HCT116 (cell line): ENCODE measurements around the gene PPP2R2D.

ENCODE experiments used
- CEBPB ChIP-seq: IDR thresholded peaks from 2 replicates; pipeline ENCODE4 v1.6.1; 2012; ENCODE audit warnings: low read depth
- EZH2 ChIP-seq: fragments of 200-600 bp; sonication (generic); IDR thresholded peaks from 2 replicates; pipeline ENCODE4 v1.6.1; 2017; ENCODE audit warnings: antibody characterized with exemption, mixed run types
- EZH2phosphoT487 ChIP-seq: fragments of 200-600 bp; IDR thresholded peaks from 2 replicates; pipeline ENCODE4 v1.6.1; 2018; ENCODE audit warnings: antibody characterized with exemption, borderline replicate concordance
- FOSL1 ChIP-seq: IDR thresholded peaks from 2 replicates; pipeline ENCODE4 v1.6.1; 2012; ENCODE audit warnings: low read depth
- MAX ChIP-seq: IDR thresholded peaks from 2 replicates; pipeline ENCODE4 v1.6.1; 2012
- POLR2A ChIP-seq: IDR thresholded peaks from 2 replicates; pipeline ENCODE4 v1.7.0; 2011; ENCODE audit warnings: borderline replicate concordance; ENCODE audit not compliant: insufficient read depth, insufficient read length; ENCODE audit errors: extremely low read depth
- POLR2AphosphoS5 ChIP-seq: IDR thresholded peaks from 2 replicates; pipeline ENCODE4 v1.6.1; 2011; ENCODE audit warnings: mild to moderate bottlenecking, low read depth, low read length, moderate library complexity
- SRF ChIP-seq: IDR thresholded peaks from 2 replicates; pipeline ENCODE4 v1.6.1; 2012; ENCODE audit warnings: low read depth
- TCF7L2 ChIP-seq: IDR thresholded peaks from 2 replicates; pipeline ENCODE4 v1.7.0; 2011; ENCODE audit warnings: borderline replicate concordance, inconsistent platforms; ENCODE audit not compliant: insufficient read depth, insufficient read length; ENCODE audit errors: extremely low read depth
- YY1 ChIP-seq: IDR thresholded peaks from 2 replicates; pipeline ENCODE4 v1.6.1; 2011; ENCODE audit warnings: low read length, low read depth, moderate library complexity, mild to moderate bottlenecking; ENCODE audit not compliant: insufficient replicate concordance; ENCODE audit errors: extremely low read depth
- ZBTB33 ChIP-seq: IDR thresholded peaks from 2 replicates; pipeline ENCODE4 v1.6.1; 2011; ENCODE audit warnings: mild to moderate bottlenecking, low read length, moderate library complexity; ENCODE audit not compliant: insufficient replicate concordance; ENCODE audit errors: extremely low read depth
- ZNF274 ChIP-seq: fragments of 200-500 bp; sonication (Bioruptor generic); IDR thresholded peaks from 2 replicates; pipeline ENCODE4 v1.6.1; 2014; ENCODE audit warnings: mild to moderate bottlenecking, low read depth, low read length, inconsistent platforms
- TF ChIP-seq, protein P1 (sequence below), 3 experiments: fragments of 200-600 bp in 1 of 3; sonication (generic) in 1 of 3; IDR thresholded peaks in 2 of 3; conservative IDR thresholded peaks in 1 of 3; 2 replicates each; pipeline ENCODE4 v1.5.1; 2012 to 2017; ENCODE audit warnings: low read depth in 2 of 3, low read length in 2 of 3, antibody characterized with exemption in 1 of 3, borderline replicate concordance in 1 of 3, control low read depth in 1 of 3, mild to moderate bottlenecking in 1 of 3, mixed read lengths in 1 of 3, mixed run types in 1 of 3, moderate library complexity in 1 of 3; ENCODE audit not compliant: insufficient read depth in 1 of 3
- TF ChIP-seq, protein P2 (sequence below): IDR thresholded peaks from 2 replicates; pipeline ENCODE4 v1.6.1; 2012; ENCODE audit warnings: low read depth

GRCh38 chr10:131979336-131979735, 78.5 kb downstream of the PPP2R2D start:
- TF ChIP-seq, protein P1, sequence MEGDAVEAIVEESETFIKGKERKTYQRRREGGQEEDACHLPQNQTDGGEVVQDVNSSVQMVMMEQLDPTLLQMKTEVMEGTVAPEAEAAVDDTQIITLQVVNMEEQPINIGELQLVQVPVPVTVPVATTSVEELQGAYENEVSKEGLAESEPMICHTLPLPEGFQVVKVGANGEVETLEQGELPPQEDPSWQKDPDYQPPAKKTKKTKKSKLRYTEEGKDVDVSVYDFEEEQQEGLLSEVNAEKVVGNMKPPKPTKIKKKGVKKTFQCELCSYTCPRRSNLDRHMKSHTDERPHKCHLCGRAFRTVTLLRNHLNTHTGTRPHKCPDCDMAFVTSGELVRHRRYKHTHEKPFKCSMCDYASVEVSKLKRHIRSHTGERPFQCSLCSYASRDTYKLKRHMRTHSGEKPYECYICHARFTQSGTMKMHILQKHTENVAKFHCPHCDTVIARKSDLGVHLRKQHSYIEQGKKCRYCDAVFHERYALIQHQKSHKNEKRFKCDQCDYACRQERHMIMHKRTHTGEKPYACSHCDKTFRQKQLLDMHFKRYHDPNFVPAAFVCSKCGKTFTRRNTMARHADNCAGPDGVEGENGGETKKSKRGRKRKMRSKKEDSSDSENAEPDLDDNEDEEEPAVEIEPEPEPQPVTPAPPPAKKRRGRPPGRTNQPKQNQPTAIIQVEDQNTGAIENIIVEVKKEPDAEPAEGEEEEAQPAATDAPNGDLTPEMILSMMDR (IDR thresholded peaks at IDR 0.05 in 2 of 3, conservative IDR thresholded peaks at IDR 0.05 in 1 of 3; ENCODE audit: borderline replicate concordance in 1 of 3, insufficient read depth in 1 of 3, low read depth in 2 of 3, low read length in 2 of 3) = no peak
- no peak for TF ChIP-seq ZBTB33
- no peak for TF ChIP-seq POLR2AphosphoS5
- TF ChIP-seq EZH2phosphoT487 = no peak
- TF ChIP-seq, protein P2, sequence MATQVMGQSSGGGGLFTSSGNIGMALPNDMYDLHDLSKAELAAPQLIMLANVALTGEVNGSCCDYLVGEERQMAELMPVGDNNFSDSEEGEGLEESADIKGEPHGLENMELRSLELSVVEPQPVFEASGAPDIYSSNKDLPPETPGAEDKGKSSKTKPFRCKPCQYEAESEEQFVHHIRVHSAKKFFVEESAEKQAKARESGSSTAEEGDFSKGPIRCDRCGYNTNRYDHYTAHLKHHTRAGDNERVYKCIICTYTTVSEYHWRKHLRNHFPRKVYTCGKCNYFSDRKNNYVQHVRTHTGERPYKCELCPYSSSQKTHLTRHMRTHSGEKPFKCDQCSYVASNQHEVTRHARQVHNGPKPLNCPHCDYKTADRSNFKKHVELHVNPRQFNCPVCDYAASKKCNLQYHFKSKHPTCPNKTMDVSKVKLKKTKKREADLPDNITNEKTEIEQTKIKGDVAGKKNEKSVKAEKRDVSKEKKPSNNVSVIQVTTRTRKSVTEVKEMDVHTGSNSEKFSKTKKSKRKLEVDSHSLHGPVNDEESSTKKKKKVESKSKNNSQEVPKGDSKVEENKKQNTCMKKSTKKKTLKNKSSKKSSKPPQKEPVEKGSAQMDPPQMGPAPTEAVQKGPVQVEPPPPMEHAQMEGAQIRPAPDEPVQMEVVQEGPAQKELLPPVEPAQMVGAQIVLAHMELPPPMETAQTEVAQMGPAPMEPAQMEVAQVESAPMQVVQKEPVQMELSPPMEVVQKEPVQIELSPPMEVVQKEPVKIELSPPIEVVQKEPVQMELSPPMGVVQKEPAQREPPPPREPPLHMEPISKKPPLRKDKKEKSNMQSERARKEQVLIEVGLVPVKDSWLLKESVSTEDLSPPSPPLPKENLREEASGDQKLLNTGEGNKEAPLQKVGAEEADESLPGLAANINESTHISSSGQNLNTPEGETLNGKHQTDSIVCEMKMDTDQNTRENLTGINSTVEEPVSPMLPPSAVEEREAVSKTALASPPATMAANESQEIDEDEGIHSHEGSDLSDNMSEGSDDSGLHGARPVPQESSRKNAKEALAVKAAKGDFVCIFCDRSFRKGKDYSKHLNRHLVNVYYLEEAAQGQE = no peak
- TF ChIP-seq FOSL1 = no peak
- no peak for TF ChIP-seq ZNF274
- TF ChIP-seq MAX = no peak
- TF ChIP-seq CEBPB = no peak
- no peak for TF ChIP-seq YY1
- TF ChIP-seq EZH2 = no peak
- TF ChIP-seq SRF = no peak
- TF ChIP-seq POLR2A = no peak
- no peak for TF ChIP-seq TCF7L2
